ENCODE data around the gene ATG9B. TPM values are rescaled to one million over a fixed set of nuclear protein-coding genes. Genes with fewer than 3 reads are reported as not detected.

The ATG9B gene
- total RNA-seq, 1 experiment from 2014 or later = 0.98 TPM

- intact Hi-C loops (cut with micrococcal nuclease; ENCODE audit: unreplicated experiment) = no loop called here
- no peak for TF ChIP-seq CTCF (IDR thresholded peaks at IDR 0.05)
- TF ChIP-seq REST (IDR thresholded peaks at IDR 0.05; ENCODE audit: insufficient read depth in 1 of 2, low read depth in 2 of 2, low read length in 1 of 2) = no peak
- TF ChIP-seq POLR2AphosphoS5 (IDR thresholded peaks at IDR 0.05; ENCODE audit: low read depth, low read length) = no peak
- TF ChIP-seq SIN3A (IDR thresholded peaks at IDR 0.05; ENCODE audit: borderline replicate concordance, insufficient read depth, low read depth, low read length) = no peak
- no peak for TF ChIP-seq TCF7L2 (IDR thresholded peaks at IDR 0.05; ENCODE audit: low read depth, low read length)
- Histone ChIP-seq H3K27me3 (ENCODE audit: control insufficient read depth, insufficient read depth, low read length) (peaks cover 3% of the 10 kb centered on the region; the same call in 1 of the 2 replicates), H3K9me3 (ENCODE audit: control insufficient read depth, insufficient read depth, low read depth, low read length) (no peaks in the 10 kb centered on the region), H3K4me1 (ENCODE audit: control insufficient read depth, insufficient read depth, low read length) (peaks cover 14% of the 10 kb centered on the region), H3K36me3 (ENCODE audit: control insufficient read depth, insufficient read depth, low read length) (no peaks in the 10 kb centered on the region; the same call in 1 of the 2 replicates), H3K4me3 (ENCODE audit: low read depth in 2 of 2, low read length in 2 of 2) (no peak overlapping the region), H3K27ac (ENCODE audit: low read length) (no peak overlapping the region)
- BruUV-seq (replicated peaks) = no TSS peak
- in situ Hi-C loops (cut with HindIII; ENCODE audit: low pct_unique_long_range_greater_than_20kb, low sequenced_read_pairs) = no loop called here
- ATAC-seq (no peak), DNase-seq (ENCODE audit: low read depth, low spot score) (no peak)
- ChIA-PET CTCF (interaction anchor here (0.6 kb wide), 2 partner anchors 16 to 63 kb away, joined by 3 to 4 read pairs; no protein-coding TSS in a partner anchor), POLR2A (no interaction called here)
These were observed 43.6 kb downstream of the ATG9B start for GRCh38 chr7:150980663-150981062.

- BruUV-seq (replicated peaks) = no TSS peak
- in situ Hi-C loops (cut with HindIII; ENCODE audit: low pct_unique_long_range_greater_than_20kb, low sequenced_read_pairs) = no loop called here
- Histone ChIP-seq H3K4me1 (ENCODE audit: control insufficient read depth, insufficient read depth, low read length) (peaks cover 20% of the 10 kb centered on the region), H3K36me3 (ENCODE audit: control insufficient read depth, insufficient read depth, low read length) (no peaks in the 10 kb centered on the region; the same call in 1 of the 2 replicates), H3K27ac (ENCODE audit: low read length) (no peak overlapping the region), H3K4me3 (ENCODE audit: low read depth in 2 of 2, low read length in 2 of 2) (no peak overlapping the region), H3K9me3 (ENCODE audit: control insufficient read depth, insufficient read depth, low read depth, low read length) (no peaks in the 10 kb centered on the region), H3K27me3 (ENCODE audit: control insufficient read depth, insufficient read depth, low read length) (peaks cover 3% of the 10 kb centered on the region; the same call in 1 of the 2 replicates)
- POLR2A ChIA-PET = no interaction called here
- ATAC-seq (no peak), DNase-seq (ENCODE audit: low read depth, low spot score) (no peak)
- CTCF ChIA-PET = interaction anchor here (0.6 kb wide), 2 partner anchors 15 to 64 kb away, joined by 3 to 4 read pairs; no protein-coding TSS in a partner anchor
- intact Hi-C loops (cut with micrococcal nuclease; ENCODE audit: unreplicated experiment) = no loop called here
- TF ChIP-seq CTCF (IDR thresholded peaks at IDR 0.05) (no peak), TCF7L2 (IDR thresholded peaks at IDR 0.05; ENCODE audit: low read depth, low read length) (no peak), REST (IDR thresholded peaks at IDR 0.05; ENCODE audit: insufficient read depth in 1 of 2, low read depth in 2 of 2, low read length in 1 of 2) (no peak), SIN3A (IDR thresholded peaks at IDR 0.05; ENCODE audit: borderline replicate concordance, insufficient read depth, low read depth, low read length) (no peak), POLR2AphosphoS5 (IDR thresholded peaks at IDR 0.05; ENCODE audit: low read depth, low read length) (no peak)
These were observed 44.4 kb downstream of the ATG9B start for GRCh38 chr7:150979713-150980390.

Measured in Panc1 (cell line).